NT2/D1 (cell line): Measurements from ENCODE around the gene MNAT1.

Experiments
- SUZ12 ChIP-seq: IDR thresholded peaks from 2 replicates; pipeline ENCODE4 v1.6.1; 2011; ENCODE audit not compliant: insufficient read length, insufficient read depth; ENCODE audit errors: extremely low read depth
- YY1 ChIP-seq: IDR thresholded peaks from 2 replicates; pipeline ENCODE4 v1.6.1; 2011; ENCODE audit not compliant: insufficient read length, insufficient read depth
- ZNF274 ChIP-seq: IDR thresholded peaks from 2 replicates; pipeline ENCODE4 v1.6.1; 2011; ENCODE audit warnings: mild to moderate bottlenecking, low read depth, low read length

DNA sequence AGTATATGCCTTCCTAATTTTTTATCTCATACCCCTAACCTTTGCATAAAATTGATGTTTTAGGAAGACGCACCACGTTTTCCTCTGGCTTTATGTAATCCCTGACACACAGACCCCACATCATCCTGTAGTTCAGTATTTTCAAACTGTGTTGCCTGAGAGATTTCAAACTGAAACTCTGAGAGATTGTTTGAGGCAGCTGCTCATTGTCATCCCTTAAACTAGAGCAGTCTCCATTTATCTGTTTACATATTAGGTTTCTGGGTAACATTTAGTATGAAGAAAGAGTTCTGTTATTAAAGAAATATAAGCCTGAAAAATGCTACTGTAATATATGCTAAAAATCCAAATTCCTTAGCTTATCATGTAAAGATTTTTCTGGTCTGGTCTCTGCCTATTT, 24.3 kb downstream of the MNAT1 start:
- TF ChIP-seq ZNF274 (no peak), YY1 (no peak), SUZ12 (no peak)
